ENCODE data around the gene HNRNPUL2.

- TF ChIP-seq CTCF (IDR thresholded peaks at IDR 0.05) (no peak), POLR2A (IDR thresholded peaks at IDR 0.05) (no peak)
Measured at GRCh38 chr11:62715150-62716130, 11.8 kb downstream of the HNRNPUL2 start.

Measured in adrenal gland (tissue), 5 donors.